WTC11 (cell line): ENCODE measurements around the gene MCOLN1. TPM values are rescaled to one million over a fixed set of nuclear protein-coding genes. Genes with fewer than 3 reads are reported as not detected.

Experiments
- ATAC-seq: fragments of 200-7000 bp; cut with Tn5 transposase; 2 replicates; pipeline ENCODE4 v1.10.0; 2021; ENCODE audit warnings: mild to moderate bottlenecking, moderate library complexity
- CTCF ChIA-PET: fragments of 300-600 bp; sonication (Branson Sonifier 250); formaldehyde crosslinking; loops from one replicate; lab custom pipeline; 2021; ENCODE audit warnings: antibody characterized with exemption; lab: Charles Lee
- POLR2A ChIA-PET: fragments of 350-600 bp; sonication (Branson Sonifier 250); formaldehyde crosslinking; loops from one replicate; lab custom pipeline; 2021; ENCODE audit warnings: antibody characterized with exemption; lab: Charles Lee
- DNase-seq: peaks from one replicate; pipeline ENCODE4 v3.0.0; 2021; ENCODE audit warnings: low spot score
- H3K27ac Mint-ChIP-seq: 2 replicates; pipeline ENCODE4 v1.8.0; 2021; ENCODE audit warnings: mixed read lengths
- H3K27me3 Mint-ChIP-seq: 2 replicates; pipeline ENCODE4 v1.8.0; 2021; ENCODE audit warnings: low read depth, mild to moderate bottlenecking, moderate library complexity, mixed read lengths
- H3K36me3 Mint-ChIP-seq: 2 replicates; pipeline ENCODE4 v1.8.0; 2021; ENCODE audit warnings: mixed read lengths
- H3K4me1 Mint-ChIP-seq: 2 replicates; pipeline ENCODE4 v1.8.0; 2022; ENCODE audit warnings: mixed read lengths
- H3K4me3 Mint-ChIP-seq: 2 replicates; pipeline ENCODE4 v1.8.0; 2021; ENCODE audit warnings: mild to moderate bottlenecking, moderate library complexity, mixed read lengths
- H3K9me3 Mint-ChIP-seq: 2 replicates; pipeline ENCODE4 v1.8.0; 2021; ENCODE audit warnings: mixed read lengths
- CDX4 ChIP-seq: fragments of 250-450 bp; sonication (Bioruptor Pico); IDR thresholded peaks from 2 replicates; pipeline ENCODE4 v1.9.0; 2021; ENCODE audit warnings: moderate library complexity, mild to moderate bottlenecking, inconsistent platforms, borderline replicate concordance
- CREB1 ChIP-seq: sonication (generic); formaldehyde crosslinking; IDR thresholded peaks from 2 replicates; pipeline ENCODE4 v1.8.0; 2023; ENCODE audit warnings: mild to moderate bottlenecking, missing genetic modification reagents
- E2F1 ChIP-seq: sonication (generic); formaldehyde crosslinking; IDR thresholded peaks from 2 replicates; pipeline ENCODE4 v1.8.0; 2022; ENCODE audit warnings: mild to moderate bottlenecking, missing genetic modification reagents
- E2F4 ChIP-seq: sonication (generic); formaldehyde crosslinking; IDR thresholded peaks from 2 replicates; pipeline ENCODE4 v1.8.1; 2022; ENCODE audit warnings: low read depth, mild to moderate bottlenecking, moderate library complexity, missing genetic modification reagents, borderline replicate concordance
- E2F5 ChIP-seq: sonication (generic); formaldehyde crosslinking; IDR thresholded peaks from 2 replicates; pipeline ENCODE4 v1.8.1; 2022; ENCODE audit warnings: mild to moderate bottlenecking, moderate library complexity, missing genetic modification reagents
- FOXP1 ChIP-seq: sonication (generic); formaldehyde crosslinking; IDR thresholded peaks from 2 replicates; pipeline ENCODE4 v1.8.0; 2022; ENCODE audit warnings: missing genetic modification reagents, mild to moderate bottlenecking, moderate library complexity, borderline replicate concordance
- GABPB1 ChIP-seq: sonication (generic); formaldehyde crosslinking; IDR thresholded peaks from 2 replicates; pipeline ENCODE4 v1.8.1; 2023; ENCODE audit warnings: mild to moderate bottlenecking, missing genetic modification reagents
- GRHL2 ChIP-seq: fragments of 250-450 bp; sonication (Bioruptor Pico); IDR thresholded peaks from 2 replicates; pipeline ENCODE4 v1.8.0; 2022; ENCODE audit warnings: mild to moderate bottlenecking, moderate library complexity; ENCODE audit not compliant: insufficient replicate concordance, severe bottlenecking
- MAX ChIP-seq: sonication (generic); formaldehyde crosslinking; IDR thresholded peaks from 2 replicates; pipeline ENCODE4 v1.8.0; 2022; ENCODE audit warnings: mild to moderate bottlenecking, missing genetic modification reagents
- NFATC4 ChIP-seq: fragments of 250-450 bp; sonication (Bioruptor Pico); IDR thresholded peaks from 2 replicates; pipeline ENCODE4 v1.9.0; 2021; ENCODE audit warnings: mild to moderate bottlenecking
- NFE2L1 ChIP-seq: sonication (generic); formaldehyde crosslinking; IDR thresholded peaks from 2 replicates; pipeline ENCODE4 v1.8.1; 2023; ENCODE audit warnings: missing genetic modification reagents
- PRDM15 ChIP-seq: sonication (generic); formaldehyde crosslinking; IDR thresholded peaks from 2 replicates; pipeline ENCODE4 v1.8.0; 2022; ENCODE audit warnings: missing genetic modification reagents
- SOX15 ChIP-seq: fragments of 250-450 bp; sonication (Bioruptor Pico); IDR thresholded peaks from 2 replicates; pipeline ENCODE4 v1.9.0; 2021; ENCODE audit warnings: mild to moderate bottlenecking
- TP53 ChIP-seq: sonication (generic); formaldehyde crosslinking; IDR thresholded peaks from 2 replicates; pipeline ENCODE4 v1.8.1; 2023; ENCODE audit warnings: mild to moderate bottlenecking, missing genetic modification reagents
- ZBTB21 ChIP-seq: sonication (generic); formaldehyde crosslinking; IDR thresholded peaks from 2 replicates; pipeline ENCODE4 v1.8.1; 2023; ENCODE audit warnings: mild to moderate bottlenecking, missing genetic modification reagents, borderline replicate concordance
- ZNF121 ChIP-seq: sonication (generic); formaldehyde crosslinking; IDR thresholded peaks from 2 replicates; pipeline ENCODE4 v1.8.0; 2023; ENCODE audit warnings: missing genetic modification reagents
- ZNF138 ChIP-seq: sonication (generic); formaldehyde crosslinking; conservative IDR thresholded peaks from 2 replicates; pipeline ENCODE4 v1.8.1; 2022; ENCODE audit warnings: mild to moderate bottlenecking, moderate library complexity, missing genetic modification reagents
- ZNF396 ChIP-seq: fragments of 250-450 bp; sonication (Bioruptor Pico); IDR thresholded peaks from 2 replicates; pipeline ENCODE4 v1.8.0; 2021; ENCODE audit warnings: mild to moderate bottlenecking, moderate library complexity, borderline replicate concordance
- ZNF532 ChIP-seq: fragments of 250-450 bp; sonication (Bioruptor Pico); IDR thresholded peaks from 2 replicates; pipeline ENCODE4 v1.9.0; 2021; ENCODE audit warnings: mild to moderate bottlenecking, borderline replicate concordance
- total RNA-seq: library from RNA; stranded (reverse); gene quantifications from 3 replicates; pipeline ENCODE4 v1.2.3, GENCODE V29; 2021

The MCOLN1 gene
- total RNA-seq, 1 experiment from 2014 or later = 19.7 TPM

GRCh38 chr19:7542556-7543348 lies 20.3 kb downstream of the MCOLN1 start (continued):
- TF ChIP-seq ZNF532 (CRISPR knock-in tag) (no peak), NFE2L1 (no peak), SOX15 (CRISPR knock-in tag) (no peak)
- TF ChIP-seq, all 79 proteins: peak for 0

GRCh38 chr19:7544626-7545025 lies 22.2 kb downstream of the MCOLN1 start:
- H3K4me3 Mint-ChIP-seq = no peak overlapping the region
- POLR2A ChIA-PET = no interaction called here
- ATAC-seq = no peak
- TF ChIP-seq TP53 (CRISPR knock-in tag) (no peak), E2F5 (CRISPR knock-in tag) (no peak)
- TF ChIP-seq, all 79 proteins: peak for 0
- H3K27ac Mint-ChIP-seq = no peak overlapping the region
- no peaks in the 10 kb centered on the region for H3K27me3 Mint-ChIP-seq
- CTCF ChIA-PET = interaction anchor here (2.0 kb wide), 1 partner anchor 24 kb away, joined by 6 read pairs; no protein-coding TSS in a partner anchor
- H3K9me3 Mint-ChIP-seq = no peaks in the 10 kb centered on the region
- H3K4me1 Mint-ChIP-seq = no peaks in the 10 kb centered on the region
- H3K36me3 Mint-ChIP-seq = peaks cover 14% of the 10 kb centered on the region
- DNase-seq = no peak

GRCh38 chr19:7545300-7545699 lies 22.9 kb downstream of the MCOLN1 start:
- ATAC-seq = no peak
- H3K9me3 Mint-ChIP-seq = no peaks in the 10 kb centered on the region
- CTCF ChIA-PET = interaction anchor here (2.0 kb wide), 1 partner anchor 23 kb away, joined by 6 read pairs; no protein-coding TSS in a partner anchor
- H3K36me3 Mint-ChIP-seq = peaks cover 14% of the 10 kb centered on the region
- no peaks in the 10 kb centered on the region for H3K4me1 Mint-ChIP-seq
- POLR2A ChIA-PET = no interaction called here
- no peak overlapping the region for H3K4me3 Mint-ChIP-seq
- no peaks in the 10 kb centered on the region for H3K27me3 Mint-ChIP-seq
- DNase-seq = no peak
- H3K27ac Mint-ChIP-seq = no peak overlapping the region
- TF ChIP-seq ZNF138 (no peak), PRDM15 (no peak), GABPB1 (CRISPR knock-in tag) (no peak), GRHL2 (CRISPR knock-in tag) (no peak), CREB1 (no peak), ZBTB21 (CRISPR knock-in tag) (no peak), E2F1 (CRISPR knock-in tag) (no peak), ZNF396 (CRISPR knock-in tag) (no peak), ZNF121 (CRISPR knock-in tag) (no peak), E2F5 (CRISPR knock-in tag) (no peak), E2F4 (no peak), MAX (no peak), NFATC4 (CRISPR knock-in tag) (no peak), FOXP1 (CRISPR knock-in tag) (no peak), CDX4 (CRISPR knock-in tag) (no peak)
